Measurements from ENCODE around the gene STXBP6.

STXBP6 gene

DNA sequence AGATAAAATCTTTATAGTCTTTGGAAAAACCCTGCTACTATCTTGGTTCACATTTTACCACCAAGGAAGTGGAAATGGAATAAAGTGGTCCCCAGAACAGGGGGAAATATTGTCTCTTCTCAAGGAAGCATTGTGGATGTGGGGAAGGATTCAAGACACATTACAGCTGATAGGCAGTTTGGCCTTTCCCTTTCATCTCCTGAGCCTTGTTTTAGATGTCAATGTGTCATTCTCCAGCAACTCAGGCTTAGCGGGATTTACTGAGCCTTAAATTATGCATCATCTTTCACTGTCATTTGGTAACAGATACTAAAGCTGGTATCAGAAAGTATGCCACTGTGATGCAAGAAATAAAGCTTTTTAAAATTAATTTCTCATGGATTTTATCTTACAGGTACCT, 136.2 kb downstream of the STXBP6 start:
- no peak for DNase-seq (ENCODE audit: low spot score)

DNA sequence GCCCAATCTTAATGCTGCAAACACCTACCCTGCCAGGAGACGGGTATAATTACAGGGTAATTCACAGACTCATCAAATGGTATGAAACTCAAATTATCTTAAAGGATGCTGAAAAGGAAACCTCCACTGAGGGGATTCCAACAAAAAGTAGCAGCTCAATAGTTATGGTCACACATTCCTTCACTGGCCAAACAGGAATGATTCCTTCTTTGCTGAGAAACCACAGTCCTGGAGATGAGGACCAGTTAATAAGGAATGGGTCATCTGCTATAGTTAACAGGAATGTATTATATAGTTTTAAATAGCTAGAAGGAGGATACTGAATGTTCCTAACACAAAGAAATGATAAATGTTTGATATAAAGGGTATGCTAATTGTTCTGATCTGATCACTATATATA, 136.9 kb downstream of the STXBP6 start:
- no peak for DNase-seq (ENCODE audit: low spot score)

DNA sequence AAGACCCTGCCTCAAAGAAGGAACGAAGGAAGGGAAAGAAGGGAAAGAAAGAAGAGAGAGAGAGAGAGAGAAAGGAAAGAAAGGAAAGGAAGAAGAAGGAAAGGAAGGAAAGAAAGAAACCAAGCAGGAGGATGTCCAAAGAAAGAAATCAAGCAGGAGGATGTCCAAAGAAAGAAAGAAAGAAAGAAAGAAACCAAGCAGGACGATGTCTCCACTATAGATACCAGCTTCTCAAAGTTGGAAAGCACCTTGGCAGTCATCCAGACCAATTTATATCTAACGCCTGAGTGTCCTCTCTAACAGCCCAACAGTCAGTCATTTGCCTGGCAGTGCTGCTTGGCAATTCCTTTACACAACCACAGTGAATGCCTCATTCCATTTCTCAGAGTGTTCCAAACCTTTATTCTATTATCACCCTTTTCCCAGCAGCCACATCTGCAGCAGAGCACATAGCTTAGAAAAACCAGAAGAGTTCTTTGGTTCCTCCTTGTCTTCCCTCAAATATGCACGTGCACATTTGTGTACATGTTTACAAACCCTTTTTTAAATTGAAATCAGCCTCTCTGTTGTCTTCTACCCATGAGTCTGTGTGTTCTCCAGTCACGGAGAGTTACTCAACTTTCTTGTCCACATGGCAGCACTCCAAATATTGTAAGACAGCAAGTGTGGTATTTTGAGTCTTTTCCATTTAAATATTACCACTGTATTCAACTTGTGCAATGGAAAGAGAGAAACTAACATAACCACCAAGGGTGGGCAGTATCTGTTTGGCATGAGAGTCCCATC, 138.4 kb downstream of the STXBP6 start:
- no peak for DNase-seq (ENCODE audit: low spot score)

DNA sequence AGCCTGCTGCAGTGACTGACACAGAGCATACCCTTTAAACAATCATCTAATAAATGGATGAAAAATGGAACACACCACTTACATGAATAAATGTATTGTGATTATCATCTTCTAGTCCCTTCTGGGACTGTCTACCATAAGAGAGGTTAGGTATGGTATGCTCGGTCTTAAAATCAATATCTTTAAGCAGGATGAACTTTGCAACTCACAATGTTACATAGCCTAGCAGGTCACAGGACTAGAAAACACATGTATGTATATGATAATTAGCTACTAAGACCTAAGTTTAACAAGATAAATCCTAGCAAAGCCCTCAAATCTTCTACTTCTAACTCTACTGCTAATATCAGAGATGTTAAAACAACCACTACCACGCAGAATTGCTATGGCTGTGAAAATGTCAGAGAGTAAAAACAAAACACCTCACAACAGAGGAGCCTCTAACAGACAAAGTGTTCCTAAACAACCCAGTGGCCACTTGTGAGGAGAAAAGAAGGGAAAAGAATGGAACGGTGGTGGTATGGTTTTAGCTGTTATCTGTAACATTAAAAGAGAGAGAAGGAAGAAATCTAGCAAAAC, 139.4 kb downstream of the STXBP6 start:
- DNase-seq (ENCODE audit: low spot score) = no peak

DNA sequence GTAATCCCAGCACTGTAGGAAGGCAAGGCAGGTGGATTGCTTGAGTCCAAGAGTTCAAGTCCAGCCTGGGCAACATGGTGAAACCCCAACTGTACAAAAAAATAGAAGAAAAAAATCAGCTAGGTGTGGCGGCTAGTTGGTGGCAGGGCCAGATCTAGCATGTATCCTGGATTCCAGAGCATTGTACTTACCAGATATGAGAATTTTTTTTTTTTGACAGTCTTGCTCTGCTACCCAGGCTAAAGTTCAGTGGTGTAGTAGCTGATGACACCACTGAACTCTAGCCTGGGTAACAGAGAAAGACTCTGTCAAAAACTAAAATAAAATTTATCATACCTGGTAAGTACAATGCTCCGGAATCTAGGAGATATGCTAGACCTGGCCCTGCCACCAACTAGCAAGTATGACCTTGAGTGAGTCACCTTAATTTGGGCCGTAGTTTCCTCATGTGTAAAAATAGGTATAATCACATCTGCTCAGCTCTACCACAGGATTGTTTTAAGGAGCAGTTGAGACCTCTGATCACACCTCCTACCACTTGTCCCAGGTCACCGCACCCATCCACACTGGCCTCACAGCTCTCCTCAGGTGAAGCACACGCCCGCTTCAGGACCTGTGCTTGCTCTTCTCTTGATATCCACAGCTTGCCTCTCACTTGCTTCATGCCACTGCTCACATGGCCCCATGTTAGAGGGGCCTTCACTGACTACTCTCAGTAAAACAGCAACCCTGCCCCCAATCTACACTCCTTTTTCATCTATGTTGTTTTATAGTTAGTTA, 140.2 kb downstream of the STXBP6 start:
- DNase-seq (ENCODE audit: low spot score) = no peak

DNA sequence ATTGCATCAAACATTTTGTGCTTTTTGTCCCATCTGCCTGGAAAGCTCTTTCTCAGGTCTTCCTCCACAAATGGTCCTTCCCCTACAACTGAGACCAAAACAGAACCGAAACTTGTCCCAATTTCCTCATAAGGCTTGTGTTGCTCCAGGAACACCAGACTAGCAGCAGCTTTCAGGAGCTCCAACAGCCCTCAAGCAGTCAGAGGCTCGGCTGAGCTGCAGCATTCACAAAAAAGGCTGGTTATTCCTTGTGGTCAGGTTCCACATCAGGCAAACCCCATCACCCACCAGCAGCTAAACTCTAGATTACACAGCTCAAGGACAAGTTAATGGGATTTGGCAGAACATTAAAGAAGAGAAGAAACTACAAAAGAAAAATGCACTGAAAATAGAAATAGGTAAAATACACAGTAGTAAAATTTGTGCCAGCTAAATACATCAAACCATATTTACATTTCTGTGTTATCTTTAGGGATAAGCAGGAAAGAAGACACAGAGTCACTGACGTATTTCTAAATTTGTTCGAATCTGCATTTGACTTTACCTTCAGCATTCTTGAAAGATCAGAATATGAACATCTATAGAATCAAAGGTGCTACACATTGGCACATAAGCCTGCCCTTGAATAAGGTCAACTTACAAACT, 141.2 kb downstream of the STXBP6 start:
- DNase-seq (ENCODE audit: low spot score) = no peak

DNA sequence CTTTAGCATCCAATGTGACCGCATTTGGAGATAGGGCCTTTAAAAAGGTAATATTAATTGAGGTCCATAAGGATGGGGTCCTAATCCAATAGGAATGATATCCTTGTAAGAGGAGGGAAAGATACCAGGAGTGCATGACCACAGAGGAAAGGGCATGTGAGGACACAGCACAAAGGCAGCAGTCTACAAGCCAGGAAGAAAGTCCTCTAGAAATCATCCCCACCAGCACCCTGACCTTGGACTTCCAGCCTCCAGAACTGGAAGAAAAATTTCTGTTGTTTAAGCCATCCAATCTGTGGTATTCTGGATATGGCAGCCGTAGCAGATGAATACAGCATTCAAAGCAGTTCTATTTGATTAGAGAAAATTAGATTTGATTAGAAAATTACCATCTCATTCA, 145.4 kb downstream of the STXBP6 start:
- no peak for DNase-seq (ENCODE audit: low spot score)

DNA sequence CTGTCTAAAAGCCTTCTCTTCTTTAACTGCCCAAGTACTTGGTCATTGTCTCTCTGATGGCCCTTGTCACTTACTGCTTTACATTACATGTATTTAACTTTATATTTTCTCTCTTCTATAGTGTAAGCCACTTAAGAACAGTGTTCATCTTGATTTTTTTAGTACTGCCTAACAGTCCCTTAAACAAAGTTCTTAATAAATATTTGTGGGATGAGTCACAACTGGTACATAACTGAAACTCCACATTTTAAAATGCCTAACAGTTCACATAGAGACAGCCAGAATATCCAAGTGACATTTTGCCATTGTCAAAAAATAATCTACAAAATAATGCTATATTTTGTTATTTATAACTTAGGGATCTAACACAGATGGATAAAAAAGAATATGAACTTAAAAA, 146.6 kb downstream of the STXBP6 start:
- DNase-seq (ENCODE audit: low spot score) = no peak

DNA sequence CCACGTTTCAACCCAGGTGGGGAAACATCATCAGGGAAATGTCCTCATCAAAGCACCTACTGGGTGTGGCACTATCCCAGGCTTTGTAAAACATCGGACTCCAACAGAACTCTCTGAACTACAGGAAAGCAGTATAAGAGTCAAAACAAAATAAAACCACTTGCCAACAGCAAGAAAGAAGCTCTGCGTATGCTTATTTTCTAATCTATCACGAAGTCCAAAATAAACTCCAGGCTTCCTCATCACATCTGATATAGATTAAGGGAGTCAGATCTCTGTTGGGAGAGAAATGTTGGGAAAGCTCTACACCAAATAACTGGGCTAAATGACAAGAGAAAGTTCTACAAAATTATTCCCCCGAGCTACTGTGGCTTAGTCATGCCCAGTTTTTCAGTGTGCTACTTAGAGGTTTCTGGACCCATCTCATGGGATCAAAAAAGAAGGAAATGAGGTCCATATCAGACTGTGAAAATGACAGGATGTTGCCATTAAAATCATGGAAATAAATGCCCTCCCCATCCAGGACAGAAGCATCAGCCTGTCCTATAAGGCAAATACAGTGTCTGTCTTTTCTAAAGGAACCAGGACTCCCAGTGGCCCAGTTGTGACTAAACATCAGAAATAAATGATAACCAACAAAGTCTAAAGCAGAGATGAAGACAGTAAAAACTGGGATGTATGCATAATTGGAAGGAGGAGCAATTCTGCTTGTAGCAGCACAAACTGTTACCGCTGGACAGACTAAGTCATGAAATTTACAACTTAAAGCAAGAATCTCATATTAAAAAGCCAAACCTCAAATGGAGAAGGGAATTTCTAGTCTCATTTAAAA, 149.5 kb downstream of the STXBP6 start:
- DNase-seq (ENCODE audit: low spot score) = no peak

DNA sequence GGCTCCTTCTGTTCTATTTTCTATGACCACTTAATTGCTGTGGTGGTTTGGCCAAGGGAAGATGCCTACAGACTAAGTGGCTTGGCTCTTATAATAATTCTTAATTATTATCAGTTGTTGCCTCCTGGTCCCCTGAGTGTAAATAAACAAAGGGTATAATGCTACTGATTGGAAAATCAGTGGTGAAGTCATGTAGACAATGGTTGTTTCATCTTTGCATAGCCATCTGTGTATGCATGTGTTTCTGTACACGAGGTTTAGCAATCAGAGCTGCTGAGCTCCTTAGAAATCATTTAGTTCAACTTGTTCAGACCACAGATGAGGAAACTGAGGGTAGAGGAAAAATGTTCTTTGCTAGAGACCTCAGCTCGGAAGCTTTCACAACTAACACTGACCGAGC, 152.2 kb downstream of the STXBP6 start:
- no peak for DNase-seq (ENCODE audit: low spot score)

DNA sequence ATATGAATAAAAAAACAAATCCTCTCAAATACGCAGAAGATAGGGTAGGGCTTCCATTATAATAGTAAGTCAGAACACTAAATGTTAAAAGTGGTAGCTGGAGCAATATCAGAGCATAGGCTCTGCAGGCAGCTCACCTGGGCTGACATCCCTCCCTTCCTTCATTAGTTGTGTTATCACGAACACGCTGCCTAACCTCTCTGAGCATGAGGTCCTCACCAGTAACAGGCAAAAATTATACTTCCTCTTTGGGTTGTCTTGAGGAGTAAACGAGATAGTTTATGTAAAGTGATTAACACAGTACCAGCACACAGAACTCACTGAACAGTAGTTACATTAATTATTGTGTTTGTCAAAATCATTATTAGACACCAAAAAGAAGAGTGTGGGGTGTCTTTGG, 154.3 kb downstream of the STXBP6 start:
- DNase-seq (ENCODE audit: low spot score) = no peak

DNA sequence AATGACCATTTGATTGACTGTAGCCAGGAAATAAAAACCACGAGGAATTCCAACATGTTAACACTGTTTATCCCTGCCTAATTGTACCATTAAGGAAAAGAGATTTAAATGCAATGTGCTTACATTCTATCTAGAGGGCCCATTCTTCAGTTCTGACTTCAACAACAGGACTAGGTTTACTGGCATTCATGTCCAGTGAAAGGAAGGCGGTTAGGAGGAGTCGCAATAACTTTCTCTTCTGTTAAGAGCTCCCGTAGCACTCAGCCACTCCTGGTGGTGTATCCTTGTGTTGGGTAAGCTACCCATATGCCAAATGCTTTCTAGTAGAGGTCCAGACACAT, 154.7 kb downstream of the STXBP6 start:
- DNase-seq (ENCODE audit: low spot score) = no peak

DNA sequence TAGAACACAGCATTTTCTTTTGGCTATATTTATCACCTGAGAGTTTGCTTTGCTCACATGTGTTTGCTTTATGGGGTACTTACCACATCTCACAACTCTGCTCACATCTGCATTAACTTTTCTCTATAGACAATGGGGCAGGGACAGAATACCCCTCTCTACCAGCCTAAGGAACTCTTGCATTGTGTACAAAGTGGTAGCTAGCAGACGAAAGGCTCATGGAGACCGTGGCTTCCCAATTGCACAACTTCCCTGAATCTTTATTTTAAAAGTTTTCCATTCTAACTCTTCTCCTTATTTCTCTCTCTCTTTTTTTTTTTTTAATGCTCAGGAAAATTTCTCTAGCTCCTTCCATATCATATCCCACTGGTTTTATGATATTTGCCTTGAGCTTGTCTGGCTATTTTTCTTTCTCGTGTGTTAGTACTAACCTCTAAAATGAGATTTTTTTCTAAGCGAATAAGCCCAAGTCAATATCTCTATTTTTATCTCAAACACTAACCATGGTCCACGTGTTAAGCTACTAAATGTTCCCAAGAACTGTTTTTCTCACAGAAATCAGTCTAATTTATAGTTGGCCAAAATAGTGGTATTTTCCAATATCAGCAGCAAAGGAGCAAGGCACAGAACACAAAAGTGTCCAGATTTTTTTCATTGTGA, 155.2 kb downstream of the STXBP6 start:
- DNase-seq (ENCODE audit: low spot score) = no peak

DNA sequence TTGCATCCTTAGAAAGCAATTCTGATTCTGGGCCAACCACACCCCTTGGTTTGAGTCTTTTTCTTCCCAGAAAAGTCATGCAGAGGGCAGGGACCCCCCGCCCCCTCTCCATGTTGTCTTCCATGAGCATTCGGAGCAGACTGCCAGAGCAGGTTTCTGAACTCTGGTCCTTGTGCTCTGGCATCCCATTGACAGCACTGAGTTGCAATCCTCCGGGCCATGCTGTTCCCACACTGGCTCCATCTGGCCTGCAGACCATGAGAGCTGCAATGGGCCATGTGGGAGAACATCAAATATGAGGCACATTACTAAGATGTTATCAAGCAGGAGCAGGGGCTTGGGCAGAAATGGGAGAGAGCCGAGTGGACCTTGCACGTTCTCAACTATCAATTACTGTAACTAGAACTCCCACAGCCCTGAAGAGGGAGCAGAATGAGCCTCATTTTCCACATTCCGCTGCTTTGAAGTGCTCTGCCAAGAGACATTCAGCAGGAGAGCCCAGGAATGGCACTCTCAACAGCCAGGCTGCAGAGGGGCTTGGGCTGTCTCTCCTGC, 157.4 kb downstream of the STXBP6 start:
- no peak for DNase-seq (ENCODE audit: low spot score)

DNA sequence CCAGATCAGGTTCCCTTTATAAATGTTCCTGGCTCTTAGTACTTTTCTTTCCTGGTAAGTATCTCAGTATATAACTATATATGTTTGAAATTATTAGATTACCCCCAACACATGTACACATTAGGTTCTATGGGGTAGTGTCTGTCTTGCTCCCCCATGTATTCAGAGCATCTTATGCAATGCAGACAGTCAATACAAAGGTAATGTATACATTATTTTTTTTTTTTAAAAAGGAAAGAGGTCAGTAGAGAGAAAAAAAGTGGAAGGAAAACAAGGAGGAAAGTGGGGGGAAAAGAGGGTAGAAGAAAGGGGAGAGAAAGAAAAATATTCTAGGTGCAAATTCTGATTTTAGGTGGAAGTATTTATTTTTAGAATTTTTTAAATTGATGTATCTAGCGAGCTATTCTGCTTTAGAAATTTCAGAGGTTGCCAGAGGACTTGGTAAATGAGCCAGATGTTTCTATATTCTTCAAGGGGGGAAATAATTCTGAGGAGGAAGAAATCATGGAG, 157.9 kb downstream of the STXBP6 start:
- DNase-seq (ENCODE audit: low spot score) = no peak

DNA sequence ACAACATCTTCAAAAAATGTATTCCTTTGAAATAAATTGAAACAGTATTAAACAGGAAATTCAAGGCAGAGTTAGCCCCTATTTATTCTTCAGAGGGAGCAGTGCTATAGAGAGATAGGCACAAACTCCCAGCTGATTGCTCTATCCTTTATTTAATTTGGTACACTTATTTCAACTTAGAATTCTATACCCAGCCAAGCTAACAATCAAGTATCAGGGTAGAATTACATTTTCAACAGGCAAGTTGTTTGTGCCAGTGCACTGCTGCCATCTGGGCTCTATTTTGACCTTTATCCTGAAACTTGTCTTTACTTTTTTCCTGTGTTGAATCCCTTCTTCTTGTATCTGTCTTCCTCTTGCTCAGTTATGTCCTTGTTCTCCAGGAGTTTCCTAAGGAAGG, 159.2 kb downstream of the STXBP6 start:
- no peak for DNase-seq (ENCODE audit: low spot score)

DNA sequence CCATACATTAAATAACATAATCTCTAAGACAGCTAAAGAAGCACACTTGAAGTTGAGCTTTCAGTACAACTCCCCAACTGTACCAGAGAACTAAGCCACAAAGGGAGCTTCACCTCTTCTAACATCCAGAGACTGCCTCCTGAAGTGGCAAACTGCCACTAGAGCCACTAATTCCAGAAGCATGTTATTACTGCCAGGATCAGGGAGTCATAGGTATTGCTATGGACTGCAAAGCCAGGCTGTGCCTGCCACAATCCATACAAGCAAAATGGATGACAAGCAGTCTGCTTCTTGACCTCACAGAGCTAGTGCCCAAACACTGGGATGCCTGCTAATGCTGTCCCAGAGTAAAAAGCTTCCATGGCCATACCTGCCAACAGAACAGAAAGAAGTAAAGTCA, 160.1 kb downstream of the STXBP6 start:
- no peak for DNase-seq (ENCODE audit: low spot score)

DNA sequence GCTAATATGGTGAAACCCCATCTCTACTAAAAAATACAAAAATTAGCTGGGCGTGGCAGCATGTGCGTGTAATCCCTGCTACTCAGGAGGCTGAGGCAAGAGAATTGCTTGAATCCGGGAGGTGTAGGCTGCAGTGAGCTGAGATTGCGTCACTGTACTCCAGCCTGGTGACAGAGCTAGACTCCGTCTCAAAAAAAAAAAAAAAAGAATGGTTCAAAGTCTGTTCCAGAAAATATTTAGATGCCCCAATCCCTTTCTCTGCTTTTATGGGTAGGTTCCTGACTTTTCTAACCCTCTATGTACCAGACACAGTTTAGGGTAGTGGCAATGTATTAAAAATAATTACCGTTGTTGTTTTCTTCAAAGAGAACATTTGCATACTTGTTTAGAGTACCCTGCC, 161.4 kb downstream of the STXBP6 start:
- DNase-seq (ENCODE audit: low spot score) = no peak

DNA sequence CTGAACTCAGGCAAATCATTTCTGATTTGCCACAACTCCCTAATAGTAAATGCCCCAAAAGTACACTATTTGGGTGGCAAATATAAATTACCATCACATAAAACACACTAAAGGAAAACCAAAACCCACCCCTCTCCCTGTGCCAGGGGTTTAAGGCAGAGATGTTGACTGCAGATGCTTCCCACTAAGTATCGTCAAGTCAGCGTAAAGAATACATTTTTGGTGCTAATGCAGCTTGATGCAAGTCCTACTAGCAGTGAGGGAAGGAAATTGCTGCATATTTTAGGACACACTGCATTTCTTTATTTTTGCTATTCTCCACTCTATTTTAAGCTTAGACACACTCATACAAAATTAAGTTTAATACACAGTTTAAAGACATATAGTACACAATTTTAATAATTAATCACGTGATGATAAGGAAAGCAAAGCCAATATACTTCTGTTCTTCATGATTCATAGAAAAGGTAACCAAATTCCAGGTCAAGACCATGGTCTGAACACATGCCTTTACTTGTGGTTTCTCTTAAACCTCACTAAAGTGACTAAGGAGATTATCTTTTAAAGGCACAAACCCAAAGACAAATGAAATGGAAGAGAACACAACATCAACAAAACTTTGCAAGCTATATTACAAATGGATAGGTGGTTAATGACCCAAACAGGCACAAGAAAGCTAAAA, 162.2 kb downstream of the STXBP6 start:
- DNase-seq (ENCODE audit: low spot score) = no peak

DNA sequence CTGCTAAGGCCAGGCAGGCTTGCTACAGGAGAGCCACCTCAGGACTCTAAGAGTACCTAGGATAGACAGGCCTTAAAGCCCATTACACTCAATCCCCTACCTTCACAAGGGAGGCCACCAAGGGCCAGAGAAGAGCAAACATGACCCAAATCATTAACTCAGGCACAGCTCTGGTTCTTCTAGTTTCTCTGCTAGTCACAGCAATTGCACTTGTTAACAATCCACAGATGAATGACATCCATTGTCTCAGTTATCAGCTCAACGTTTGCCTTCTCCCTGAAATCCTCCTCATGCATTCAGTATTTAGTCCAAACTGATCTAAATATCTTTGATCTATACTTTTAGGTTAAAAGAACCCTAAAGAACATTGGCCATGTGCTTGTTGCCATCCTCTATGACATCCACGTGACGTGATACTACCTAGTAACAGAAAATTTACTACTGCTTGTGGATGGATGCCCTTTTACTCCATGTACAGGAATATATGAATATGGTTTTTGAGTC, 164.5 kb downstream of the STXBP6 start:
- peak; percentile 25 for DNase-seq (ENCODE audit: low spot score)

Data from HuH-7.5 (cell line).